ENCODE results near the gene DDX47.

DNA sequence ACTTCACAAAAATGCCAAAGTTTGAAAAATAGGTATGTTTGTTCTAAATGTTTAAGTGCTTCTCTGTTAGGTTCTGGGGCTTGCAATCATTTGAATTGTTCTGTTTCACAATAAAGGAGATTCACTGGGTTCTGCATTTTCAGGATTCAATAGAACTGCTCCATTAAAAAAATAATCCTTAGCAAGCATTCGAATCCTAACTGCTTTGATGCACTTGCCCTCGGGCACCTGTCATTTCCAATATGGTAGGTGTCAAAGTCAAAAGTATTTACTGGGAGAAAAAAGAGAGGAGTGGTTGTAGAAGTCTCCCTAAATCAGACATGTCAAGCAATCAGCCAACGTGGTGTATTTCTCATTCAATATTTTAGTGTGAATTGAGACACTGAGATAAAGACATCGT lies 22.2 kb upstream of the DDX47 start:
- TF ChIP-seq POLR2A (IDR thresholded peaks at IDR 0.05) (no peak), POLR2AphosphoS5 (IDR thresholded peaks at IDR 0.05) (no peak), EP300 (IDR thresholded peaks at IDR 0.05) (no peak)
- TF ChIP-seq, protein P1, sequence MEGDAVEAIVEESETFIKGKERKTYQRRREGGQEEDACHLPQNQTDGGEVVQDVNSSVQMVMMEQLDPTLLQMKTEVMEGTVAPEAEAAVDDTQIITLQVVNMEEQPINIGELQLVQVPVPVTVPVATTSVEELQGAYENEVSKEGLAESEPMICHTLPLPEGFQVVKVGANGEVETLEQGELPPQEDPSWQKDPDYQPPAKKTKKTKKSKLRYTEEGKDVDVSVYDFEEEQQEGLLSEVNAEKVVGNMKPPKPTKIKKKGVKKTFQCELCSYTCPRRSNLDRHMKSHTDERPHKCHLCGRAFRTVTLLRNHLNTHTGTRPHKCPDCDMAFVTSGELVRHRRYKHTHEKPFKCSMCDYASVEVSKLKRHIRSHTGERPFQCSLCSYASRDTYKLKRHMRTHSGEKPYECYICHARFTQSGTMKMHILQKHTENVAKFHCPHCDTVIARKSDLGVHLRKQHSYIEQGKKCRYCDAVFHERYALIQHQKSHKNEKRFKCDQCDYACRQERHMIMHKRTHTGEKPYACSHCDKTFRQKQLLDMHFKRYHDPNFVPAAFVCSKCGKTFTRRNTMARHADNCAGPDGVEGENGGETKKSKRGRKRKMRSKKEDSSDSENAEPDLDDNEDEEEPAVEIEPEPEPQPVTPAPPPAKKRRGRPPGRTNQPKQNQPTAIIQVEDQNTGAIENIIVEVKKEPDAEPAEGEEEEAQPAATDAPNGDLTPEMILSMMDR (IDR thresholded peaks at IDR 0.05), result no peak
